A673 (cell line): Measurements from ENCODE around the gene CLIC5. TPM values are rescaled to one million over a fixed set of nuclear protein-coding genes. Genes with fewer than 3 reads are reported as not detected.

Experiments used
- BruUV-seq: library from RNA; stranded (reverse); fragments of 400-500 nt; replicated peaks from 2 replicates; lab custom pipeline; 2021; lab: Mats Ljungman, UMichigan
- CTCF ChIA-PET: fragments of 300-600 bp; sonication (Branson Sonifier 250); formaldehyde crosslinking; loops from one replicate; lab custom pipeline; 2022; ENCODE audit warnings: antibody characterized with exemption; lab: Charles Lee
- POLR2A ChIA-PET: fragments of 300-600 bp; sonication (Branson Sonifier 250); formaldehyde crosslinking; loops from one replicate; lab custom pipeline; 2022; ENCODE audit warnings: antibody characterized with exemption; ENCODE audit not compliant: low non-redundant PET; lab: Charles Lee
- DNase-seq: peaks from one replicate; pipeline ENCODE4 v3.0.0-alpha.2; 2015; ENCODE audit warnings: low spot score
- H3K27ac ChIP-seq: fragments of 200-600 bp; sonication (generic); 2 replicates; pipeline ENCODE4 v1.5.1; 2016; ENCODE audit warnings: mixed run types, low read depth, mild to moderate bottlenecking, mixed read lengths, antibody characterized with exemption, low read length; ENCODE audit not compliant: poor library complexity, severe bottlenecking
- H3K27me3 ChIP-seq: fragments of 200-600 bp; sonication (generic); replicated peaks from 2 replicates; pipeline ENCODE4 v1.6.1; 2017; ENCODE audit warnings: mixed run types, low read depth, mild to moderate bottlenecking, mixed read lengths, antibody characterized with exemption, low read length; ENCODE audit not compliant: insufficient read depth, poor library complexity
- H3K36me3 ChIP-seq: fragments of 200-600 bp; sonication (generic); 2 replicates; pipeline ENCODE4 v1.6.1; 2016; ENCODE audit warnings: mixed run types, mild to moderate bottlenecking, mixed read lengths, antibody characterized with exemption, low read length; ENCODE audit not compliant: insufficient read depth, poor library complexity, severe bottlenecking
- H3K4me1 ChIP-seq: fragments of 200-600 bp; sonication (generic); 2 replicates; pipeline ENCODE4 v1.6.1; 2017; ENCODE audit warnings: mixed run types, mild to moderate bottlenecking, mixed read lengths, antibody characterized with exemption, low read length; ENCODE audit not compliant: insufficient read depth, poor library complexity, severe bottlenecking
- H3K4me3 ChIP-seq: fragments of 200-600 bp; sonication (generic); 2 replicates; pipeline ENCODE4 v1.5.1; 2016; ENCODE audit warnings: low read depth, mixed run types, mild to moderate bottlenecking, mixed read lengths, low read length; ENCODE audit not compliant: poor library complexity, severe bottlenecking
- H3K9me3 ChIP-seq: fragments of 200-600 bp; sonication (generic); 2 replicates; pipeline ENCODE4 v1.6.1; 2016; ENCODE audit warnings: mixed run types, low read depth, mild to moderate bottlenecking, mixed read lengths, antibody characterized with exemption, low read length; ENCODE audit not compliant: poor library complexity, severe bottlenecking
- CTCF ChIP-seq: fragments of 300-800, 200-600 bp; sonication (generic); conservative IDR thresholded peaks from 2 replicates; pipeline ENCODE4 v1.5.1; 2017; ENCODE audit warnings: low read depth, mild to moderate bottlenecking, antibody characterized with exemption, low read length, moderate library complexity, mixed read lengths
- EZH2 ChIP-seq: fragments of 200-600 bp; sonication (generic); IDR thresholded peaks from 2 replicates; pipeline ENCODE4 v1.6.1; 2017; ENCODE audit warnings: borderline replicate concordance, low read depth, mild to moderate bottlenecking, mixed read lengths, antibody characterized with exemption, low read length; ENCODE audit not compliant: poor library complexity, severe bottlenecking
- intact Hi-C: fragments of 100-400 bp; cut with micrococcal nuclease; formaldehyde crosslinking; loops from one replicate; pipeline ENCODE4 v1.10.0; 2022; ENCODE audit not compliant: unreplicated experiment
- total RNA-seq: library from RNA; stranded (reverse); gene quantifications from 2 replicates; pipeline ENCODE4 v1.2.3, GENCODE V29; 2021

The CLIC5 gene
- total RNA-seq, 1 experiment from 2014 or later, result not detected

DNA sequence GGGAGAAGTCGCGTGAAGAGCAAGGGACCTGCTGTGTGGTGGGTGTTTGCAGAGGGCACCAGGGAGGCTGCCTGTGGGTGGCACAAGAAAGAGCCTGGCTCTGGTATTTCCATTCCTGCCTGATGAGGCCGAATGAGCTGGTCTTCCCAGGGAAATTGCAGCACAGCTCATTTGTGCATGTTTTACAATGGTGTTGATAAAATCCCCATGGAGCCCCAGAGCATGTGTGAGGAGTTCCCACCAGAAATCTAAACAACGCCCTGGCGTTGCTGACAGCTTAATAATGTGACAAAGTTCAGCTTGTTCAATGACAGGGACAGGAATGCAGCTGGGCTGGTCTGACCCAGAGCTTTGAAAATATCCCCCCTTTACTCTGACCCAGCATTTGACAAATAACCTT lies 135.5 kb downstream of the CLIC5 start:
- Histone ChIP-seq H3K27ac (no peak overlapping the region), H3K4me3 (no peak overlapping the region), H3K27me3 (no peaks in the 10 kb centered on the region), H3K9me3 (no peaks in the 10 kb centered on the region), H3K36me3 (no peaks in the 10 kb centered on the region), H3K4me1 (no peaks in the 10 kb centered on the region)
- ChIA-PET CTCF (no interaction called here), POLR2A (no interaction called here)
- intact Hi-C loops, result no loop called here
- no TSS peak for BruUV-seq
- DNase-seq, result no peak
- TF ChIP-seq CTCF (no peak), EZH2 (no peak)

DNA sequence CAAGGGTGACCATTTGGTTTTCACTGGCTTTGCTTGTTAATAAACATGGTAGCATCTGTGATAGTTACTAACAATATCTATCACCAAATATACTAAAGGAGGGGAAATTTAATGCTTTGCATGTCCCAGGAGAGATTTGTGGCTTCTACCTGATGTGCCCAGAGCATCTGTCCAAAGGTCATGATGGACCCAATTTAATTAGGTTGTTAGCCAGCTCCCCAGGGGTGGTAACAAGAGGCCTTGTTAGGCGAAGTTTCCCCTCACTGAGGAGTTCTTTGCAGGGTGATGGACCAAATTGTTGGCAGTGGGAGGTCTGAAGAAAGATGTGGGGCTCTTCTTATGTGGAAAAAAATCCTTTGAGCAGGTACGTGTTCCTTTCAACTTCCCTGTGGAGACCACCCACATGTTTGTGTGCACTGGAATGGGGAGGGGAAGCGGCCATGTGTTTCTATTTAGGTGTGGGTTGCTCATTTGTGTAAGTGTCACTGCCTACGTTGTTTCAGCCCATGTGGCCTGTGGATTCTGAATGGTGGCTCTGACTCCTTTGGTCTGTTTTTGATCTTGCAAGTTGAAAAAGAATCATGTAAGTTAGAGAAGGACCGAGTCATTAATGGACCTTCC lies 137.6 kb downstream of the CLIC5 start:
- no peaks in the 10 kb centered on the region for H3K4me1 ChIP-seq
- H3K27ac ChIP-seq, result no peak overlapping the region
- no peak for TF ChIP-seq EZH2
- TF ChIP-seq CTCF, result no peak
- no peaks in the 10 kb centered on the region for H3K9me3 ChIP-seq
- POLR2A ChIA-PET, result no interaction called here
- DNase-seq, result no peak
- H3K4me3 ChIP-seq, result no peak overlapping the region
- intact Hi-C loops, result no loop called here
- no peaks in the 10 kb centered on the region for H3K36me3 ChIP-seq
- no TSS peak for BruUV-seq
- H3K27me3 ChIP-seq, result no peaks in the 10 kb centered on the region
- CTCF ChIA-PET, result no interaction called here

DNA sequence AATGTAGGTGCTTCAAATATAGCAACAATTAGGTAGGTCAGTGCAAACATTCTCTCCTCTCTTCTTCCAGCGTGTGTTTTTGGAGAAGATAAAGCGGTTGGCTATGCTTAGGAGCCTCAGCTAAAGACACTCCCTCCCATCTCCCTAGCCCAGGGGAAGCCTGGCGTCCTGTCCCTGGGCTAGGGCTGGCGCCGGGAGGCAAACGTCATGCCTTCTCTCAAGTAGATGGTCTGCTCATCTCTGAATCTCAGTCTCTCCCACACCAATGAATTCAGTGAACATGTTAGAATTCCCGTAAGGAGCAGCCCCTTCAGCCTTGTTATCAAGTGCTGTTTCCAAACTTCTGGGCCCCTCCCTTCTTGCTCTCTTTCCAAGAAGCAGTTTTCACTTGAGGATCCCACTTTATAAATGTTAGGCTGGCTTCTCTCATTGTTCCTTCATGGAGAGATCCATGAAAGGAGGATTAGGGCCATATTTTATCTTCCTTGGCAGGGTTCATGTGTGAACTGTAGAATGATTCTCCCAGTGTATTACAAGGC lies 142.8 kb downstream of the CLIC5 start:
- Histone ChIP-seq H3K27me3 (no peaks in the 10 kb centered on the region), H3K27ac (no peak overlapping the region), H3K36me3 (no peaks in the 10 kb centered on the region), H3K4me1 (no peaks in the 10 kb centered on the region), H3K4me3 (no peak overlapping the region), H3K9me3 (no peaks in the 10 kb centered on the region)
- ChIA-PET POLR2A (no interaction called here), CTCF (no interaction called here)
- no peak for DNase-seq
- TF ChIP-seq CTCF, result no peak
- TF ChIP-seq EZH2, result no peak
- BruUV-seq, result no TSS peak
- intact Hi-C loops, result no loop called here
